ENCODE results near the gene IQSEC1. TPM values are rescaled to one million over a fixed set of nuclear protein-coding genes. Genes with fewer than 3 reads are reported as not detected.
A peak's percentile ranks its signal among the peaks of the same experiment; 100 is the strongest.

The IQSEC1 gene
- total and polyA plus RNA-seq, 9 of the 15 experiments (the other 6 are each of a cell fraction or from before 2014, with no cell fraction given), result 0.56 to 39.0 (median 6.8) TPM

GRCh38 chr3:13088028-13089006 lies 15.1 kb upstream of the IQSEC1 start:
- ChIA-PET POLR2A (interaction anchor here (0.6 kb wide), 1 partner anchor 757 kb away, joined by 3 read pairs; no protein-coding TSS in a partner anchor), CTCF (ENCODE audit: low intra/inter-chr PET ratio) (no interaction called here)
- Histone ChIP-seq H3K4me3 (no peak overlapping the region), H4K20me1 (replicated peaks; ENCODE audit: control insufficient read depth, insufficient read depth, low read length) (peaks cover 25% of the 10 kb centered on the region), H3K9me1 (ENCODE audit: control insufficient read depth, insufficient read depth, low read length) (no peaks in the 10 kb centered on the region), H3K79me2 (ENCODE audit: control insufficient read depth, insufficient read depth, low read length) (no peaks in the 10 kb centered on the region), H2AFZ (ENCODE audit: low read depth, low read length) (no peak overlapping the region), H3K36me3 (ENCODE audit: control insufficient read depth, insufficient read depth, low read length) (no peaks in the 10 kb centered on the region), H3K9ac (ENCODE audit: insufficient read depth in 1 of 2, low read depth in 2 of 2, low read length in 2 of 2) (peak overlapping the region in 1 of 2 experiments; percentile 78; a peak in 2 of 4 replicates), H3K4me1 (replicated peaks in 1 of 2; ENCODE audit: control insufficient read depth in 2 of 2, insufficient read depth in 2 of 2, low read length in 2 of 2) (peaks cover 8 to 29% of the 10 kb centered on the region in 2 experiments; a peak in 4 of 5 replicates), H3K9me3 (replicated peaks; ENCODE audit: control insufficient read depth, insufficient read depth, low read depth, low read length) (0 out of 2 replicates have a peak, but pooled peaks cover 1% of the 10 kb centered on the region), H3K4me2 (ENCODE audit: insufficient read depth, low read length) (no peak overlapping the region), H3K27ac (ENCODE audit: extremely low read depth, low read depth, low read length) (no peak overlapping the region), H3K27me3 (ENCODE audit: control insufficient read depth in 2 of 2, insufficient read depth in 2 of 2, low read length in 2 of 2) (peaks cover 0 to 11% of the 10 kb centered on the region in 2 experiments; a peak in 2 of 5 replicates)
- ATAC-seq, result no peak
- intact Hi-C loops (cut with micrococcal nuclease) (no loop called here), in situ Hi-C loops (cut with MboI) (loop anchor here (5.0 kb wide), 1 partner anchor 374 kb away; no protein-coding TSS in a partner anchor)
- no TSS peak for BruUV-seq (replicated peaks)
- WGBS (ENCODE audit: insufficient coverage, low coverage, missing lambda C conversion rate), result 40% methylated on average over 14 of the region's 14 CpGs
- no peak for FAIRE-seq
- DNase-seq (ENCODE audit: extremely low read depth in 1 of 4, low spot score in 3 of 4), result no peak
- peak; percentile 65 for TF ChIP-seq MGA (IDR thresholded peaks at IDR 0.05)
- TF ChIP-seq BRF1 (IDR thresholded peaks at IDR 0.05; ENCODE audit: borderline replicate concordance, extremely low read depth, insufficient read length), result no peak
- TF ChIP-seq RBM25 (IDR thresholded peaks at IDR 0.05; ENCODE audit: low read depth, low read length, severe bottlenecking), result peak; percentile 60
- no peak for TF ChIP-seq ZBTB1 (CRISPR knock-in tag; IDR thresholded peaks at IDR 0.05; ENCODE audit: borderline replicate concordance, low read depth)
- peak; percentile 62 for TF ChIP-seq MAX (CRISPR knock-in tag; IDR thresholded peaks at IDR 0.05)
- TF ChIP-seq BHLHE40 (IDR thresholded peaks at IDR 0.05; ENCODE audit: low read length), result peak; percentile 27; the same call in 1 of the 2 replicates
- peak; percentile 87 for TF ChIP-seq L3MBTL2 (IDR thresholded peaks at IDR 0.05)
